ENCODE data around the gene OAS2. TPM values are rescaled to one million over a fixed set of nuclear protein-coding genes. Genes with fewer than 3 reads are reported as not detected.

The OAS2 gene
- total and polyA plus RNA-seq, 5 donors from 2014 or later = 58.2 to 82.2 (median 77.9) TPM

DNA sequence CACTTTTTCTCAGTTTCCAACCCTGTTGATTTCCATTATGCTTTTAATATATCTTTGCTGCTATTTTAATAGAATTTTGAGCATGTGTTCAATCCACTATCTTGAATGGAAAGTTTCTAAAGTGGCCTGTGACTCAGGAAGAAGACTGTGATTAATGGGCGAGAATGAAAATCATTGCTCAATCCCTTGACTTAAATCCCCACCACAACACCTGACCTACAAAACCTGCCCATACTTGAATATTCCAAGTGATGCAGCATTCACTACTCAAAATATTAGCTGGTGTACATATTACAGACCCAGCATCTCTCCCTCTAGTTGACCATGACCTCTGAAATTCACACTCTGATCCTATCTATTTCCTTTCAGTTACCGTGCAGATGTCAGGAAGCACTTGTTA is 41.4 kb upstream of the OAS2 start:
- DNase-seq (no peak), ATAC-seq (ENCODE audit: low read depth in 2 of 2) (no peak)
- Mint-ChIP-seq H3K27ac (peak overlapping the region; percentile 74 to 97 (median 94)), H3K4me3 (peak overlapping the region; percentile 68 to 96 (median 95)), H3K36me3 (peaks cover under 1% of the 10 kb centered on the region), H3K4me1 (peaks cover 17 to 55% (median 28%) of the 10 kb centered on the region in 4 donors), H3K27me3 (no peaks in the 10 kb centered on the region), H3K9me3 (no peaks in the 10 kb centered on the region)
- Histone ChIP-seq H3K4me3 (ENCODE audit: low read depth, low read length) (no peak overlapping the region), H3K36me3 (ENCODE audit: control insufficient read depth, insufficient read depth, low read length) (peaks cover 4% of the 10 kb centered on the region), H3K4me1 (ENCODE audit: control insufficient read depth, insufficient read depth, low read length, poor library complexity, severe bottlenecking) (peaks cover 23% of the 10 kb centered on the region), H3K9me3 (ENCODE audit: control insufficient read depth in 2 of 2, low read length in 2 of 2) (no peaks in the 10 kb centered on the region), H3K27ac (ENCODE audit: insufficient read depth, low read length, poor library complexity, severe bottlenecking) (peak overlapping the region; percentile 84), H3K27me3 (ENCODE audit: control insufficient read depth, insufficient read depth, low read length) (no peaks in the 10 kb centered on the region)

DNA sequence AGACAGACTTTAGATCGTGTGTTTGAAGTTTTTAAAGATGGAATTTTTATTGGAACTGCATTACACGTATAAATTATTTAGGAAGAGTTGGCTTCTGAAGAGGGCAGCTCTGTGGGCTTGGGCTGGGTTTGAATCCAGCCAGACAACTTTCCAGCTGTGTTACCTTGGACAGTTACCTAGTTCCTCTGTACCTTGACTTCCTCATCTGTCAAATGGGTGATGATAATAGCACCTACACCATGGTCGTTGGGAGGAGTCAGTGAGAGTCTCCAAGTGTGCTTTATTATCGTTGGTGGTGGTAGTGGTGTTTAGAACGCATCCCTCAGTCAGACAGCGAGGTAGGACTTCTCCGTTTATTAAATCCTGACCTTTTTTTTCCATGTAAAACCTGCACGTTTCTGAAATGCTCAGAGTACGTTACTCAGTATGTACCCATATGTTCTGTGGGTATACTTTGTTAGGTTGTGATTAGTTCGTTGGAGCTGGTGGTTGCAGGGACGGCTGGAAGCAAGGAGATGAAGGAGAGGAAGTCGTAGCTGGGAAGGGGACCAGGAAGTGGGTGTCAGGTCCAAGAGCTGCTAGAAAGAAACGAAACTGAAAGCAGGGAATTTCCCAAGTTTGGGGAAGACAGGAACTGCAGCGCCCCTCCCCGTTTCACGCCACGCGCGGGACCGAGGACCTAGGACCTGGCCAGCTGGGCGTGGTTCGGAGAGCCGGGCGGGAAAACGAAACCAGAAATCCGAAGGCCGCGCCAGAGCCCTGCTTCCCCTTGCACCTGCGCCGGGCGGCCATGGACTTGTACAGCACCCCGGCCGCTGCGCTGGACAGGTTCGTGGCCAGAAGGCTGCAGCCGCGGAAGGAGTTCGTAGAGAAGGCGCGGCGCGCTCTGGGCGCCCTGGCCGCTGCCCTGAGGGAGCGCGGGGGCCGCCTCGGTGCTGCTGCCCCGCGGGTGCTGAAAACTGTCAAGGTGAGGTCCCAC is 40.3 kb upstream of the OAS2 start, which contains the start of gene OAS3:
Gene OAS3 (plus strand): TSS at position 734 of the 979 bp plus-strand sequence. CDS start 57 bp downstream, at position 791.
- ATAC-seq (ENCODE audit: low read depth in 2 of 2) = peak; percentile 54 to 63
- Histone ChIP-seq H3K4me1 (ENCODE audit: control insufficient read depth, insufficient read depth, low read length, poor library complexity, severe bottlenecking) (peaks cover 23% of the 10 kb centered on the region), H3K36me3 (ENCODE audit: control insufficient read depth, insufficient read depth, low read length) (peaks cover 5% of the 10 kb centered on the region), H3K27ac (ENCODE audit: insufficient read depth, low read length, poor library complexity, severe bottlenecking) (peak within 1 kb of the TSS; percentile 84), H3K9me3 (ENCODE audit: control insufficient read depth in 2 of 2, low read length in 2 of 2) (no peaks in the 10 kb centered on the region), H3K4me3 (ENCODE audit: low read depth, low read length) (peak within 1 kb of the TSS; percentile 93), H3K27me3 (ENCODE audit: control insufficient read depth, insufficient read depth, low read length) (no peaks in the 10 kb centered on the region)
- DNase-seq = peak; percentile 52 to 72 (median 72)
- Mint-ChIP-seq H3K36me3 (peaks cover 4% of the 10 kb centered on the region), H3K9me3 (no peaks in the 10 kb centered on the region), H3K4me1 (peaks cover 17 to 58% (median 28%) of the 10 kb centered on the region in 4 donors), H3K27me3 (no peaks in the 10 kb centered on the region), H3K4me3 (peak within 1 kb of the TSS; percentile 87 to 96 (median 95)), H3K27ac (peak within 1 kb of the TSS; percentile 78 to 98 (median 97))

DNA sequence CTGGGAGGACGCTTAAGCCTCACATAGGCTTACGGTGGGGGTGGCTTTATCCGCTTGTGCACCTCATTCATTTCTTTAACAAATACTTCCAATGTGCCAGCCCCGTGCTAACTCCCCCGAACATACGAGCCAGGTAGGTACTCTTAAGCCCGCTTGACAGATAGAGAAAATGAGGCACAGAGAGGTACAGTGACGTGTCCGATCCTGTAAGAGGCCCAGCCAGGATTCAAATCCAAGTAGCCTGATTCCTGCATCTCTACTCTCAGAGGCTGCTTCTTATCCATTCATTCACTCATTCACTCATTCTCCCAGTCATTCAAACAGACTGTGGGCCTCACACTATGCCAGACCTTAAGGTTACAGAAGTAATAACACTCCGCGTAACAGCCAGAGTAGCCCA is 39.6 kb upstream of the OAS2 start:
- Histone ChIP-seq H3K27ac (ENCODE audit: insufficient read depth, low read length, poor library complexity, severe bottlenecking) (peak overlapping the region; percentile 84), H3K4me1 (ENCODE audit: control insufficient read depth, insufficient read depth, low read length, poor library complexity, severe bottlenecking) (peaks cover 23% of the 10 kb centered on the region), H3K36me3 (ENCODE audit: control insufficient read depth, insufficient read depth, low read length) (peaks cover 5% of the 10 kb centered on the region), H3K27me3 (ENCODE audit: control insufficient read depth, insufficient read depth, low read length) (no peaks in the 10 kb centered on the region), H3K4me3 (ENCODE audit: low read depth, low read length) (peak overlapping the region; percentile 93), H3K9me3 (ENCODE audit: control insufficient read depth in 2 of 2, low read length in 2 of 2) (no peaks in the 10 kb centered on the region)
- ATAC-seq (ENCODE audit: low read depth in 2 of 2) = no peak
- Mint-ChIP-seq H3K27ac (peak overlapping the region; percentile 78 to 98 (median 97)), H3K4me1 (peaks cover 17 to 58% (median 28%) of the 10 kb centered on the region in 4 donors), H3K4me3 (peak overlapping the region; percentile 87 to 96 (median 95)), H3K36me3 (peaks cover 4% of the 10 kb centered on the region), H3K9me3 (no peaks in the 10 kb centered on the region), H3K27me3 (no peaks in the 10 kb centered on the region)
- DNase-seq = no peak

DNA sequence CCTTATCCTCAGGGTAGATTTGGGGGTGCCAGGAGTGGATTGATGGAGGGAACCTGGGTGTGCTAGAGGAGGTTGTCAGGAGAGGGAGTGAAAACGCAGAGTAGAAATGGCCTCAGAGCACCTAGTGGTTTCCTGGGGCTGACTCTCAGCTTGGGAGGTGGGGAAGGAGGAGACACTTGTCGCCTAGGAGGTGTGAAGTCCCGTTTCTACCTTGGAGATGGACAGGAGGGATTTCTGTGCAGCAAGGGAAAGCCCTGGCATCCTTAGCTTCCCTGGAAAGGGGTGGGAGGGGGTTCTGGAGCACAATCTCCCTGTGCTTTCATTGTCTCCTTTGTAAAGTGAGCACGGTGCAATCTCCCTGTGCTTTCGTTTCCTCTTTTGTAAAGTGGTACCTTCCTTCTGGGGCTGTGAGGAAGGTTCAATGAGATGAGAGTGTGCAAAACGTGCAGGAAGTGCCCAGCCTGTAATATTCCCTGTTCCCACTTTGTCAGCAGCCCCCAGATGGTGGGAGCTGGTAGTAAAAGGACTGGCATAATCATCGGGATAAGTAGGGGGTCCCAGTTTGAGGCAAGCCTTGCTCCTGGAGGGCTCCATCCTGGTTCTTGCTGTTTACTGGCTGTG is 38.4 kb upstream of the OAS2 start:
- Mint-ChIP-seq H3K9me3 (no peaks in the 10 kb centered on the region), H3K4me3 (peak overlapping the region; percentile 87 to 96 (median 95)), H3K36me3 (peaks cover 12% of the 10 kb centered on the region), H3K27ac (peak overlapping the region; percentile 79 to 97 (median 97)), H3K27me3 (no peaks in the 10 kb centered on the region), H3K4me1 (peaks cover 17 to 65% (median 28%) of the 10 kb centered on the region in 4 donors)
- Histone ChIP-seq H3K4me1 (ENCODE audit: control insufficient read depth, insufficient read depth, low read length, poor library complexity, severe bottlenecking) (peaks cover 23% of the 10 kb centered on the region), H3K27me3 (ENCODE audit: control insufficient read depth, insufficient read depth, low read length) (no peaks in the 10 kb centered on the region), H3K36me3 (ENCODE audit: control insufficient read depth, insufficient read depth, low read length) (peaks cover 12% of the 10 kb centered on the region), H3K27ac (ENCODE audit: insufficient read depth, low read length, poor library complexity, severe bottlenecking) (peak overlapping the region; percentile 42), H3K9me3 (ENCODE audit: control insufficient read depth in 2 of 2, low read length in 2 of 2) (no peaks in the 10 kb centered on the region), H3K4me3 (ENCODE audit: low read depth, low read length) (peak overlapping the region; percentile 93)
- ATAC-seq (ENCODE audit: low read depth in 2 of 2) (peak; percentile 10 to 35), DNase-seq (peak in 1 of 3 donors; percentile 54)

DNA sequence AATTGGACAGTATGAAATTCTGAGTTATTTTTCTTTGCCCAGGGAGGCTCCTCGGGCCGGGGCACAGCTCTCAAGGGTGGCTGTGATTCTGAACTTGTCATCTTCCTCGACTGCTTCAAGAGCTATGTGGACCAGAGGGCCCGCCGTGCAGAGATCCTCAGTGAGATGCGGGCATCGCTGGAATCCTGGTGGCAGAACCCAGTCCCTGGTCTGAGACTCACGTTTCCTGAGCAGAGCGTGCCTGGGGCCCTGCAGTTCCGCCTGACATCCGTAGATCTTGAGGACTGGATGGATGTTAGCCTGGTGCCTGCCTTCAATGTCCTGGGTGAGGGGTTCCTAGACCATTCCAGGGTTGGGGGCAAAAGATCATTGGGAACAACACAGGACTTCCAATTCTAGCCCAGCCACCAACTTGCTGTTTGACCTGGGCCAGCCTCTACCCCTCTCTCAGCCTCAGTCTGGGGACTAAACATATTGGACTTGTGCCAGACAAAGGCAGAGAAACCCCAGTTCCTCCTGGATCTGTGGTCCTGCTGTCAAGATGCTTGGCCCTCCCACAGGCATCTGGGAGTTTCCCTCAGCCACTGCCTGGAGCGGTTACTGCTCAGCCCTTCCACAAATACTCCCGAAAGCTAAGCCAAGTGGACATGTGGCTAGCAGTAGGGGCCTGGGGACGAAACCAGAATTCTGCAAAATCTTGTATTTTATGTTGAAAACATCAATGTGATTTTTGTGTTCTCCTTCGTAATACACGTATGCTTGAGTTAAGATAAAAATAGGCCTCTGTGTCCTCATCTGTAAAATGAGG is 36.6 kb upstream of the OAS2 start:
- Histone ChIP-seq H3K36me3 (ENCODE audit: control insufficient read depth, insufficient read depth, low read length) (peaks cover 24% of the 10 kb centered on the region), H3K27me3 (ENCODE audit: control insufficient read depth, insufficient read depth, low read length) (no peaks in the 10 kb centered on the region), H3K4me1 (ENCODE audit: control insufficient read depth, insufficient read depth, low read length, poor library complexity, severe bottlenecking) (peaks cover 23% of the 10 kb centered on the region), H3K9me3 (ENCODE audit: control insufficient read depth in 2 of 2, low read length in 2 of 2) (no peaks in the 10 kb centered on the region), H3K4me3 (ENCODE audit: low read depth, low read length) (no peak overlapping the region), H3K27ac (ENCODE audit: insufficient read depth, low read length, poor library complexity, severe bottlenecking) (no peak overlapping the region)
- Mint-ChIP-seq H3K4me1 (peaks cover 17 to 55% (median 29%) of the 10 kb centered on the region in 4 donors), H3K27ac (peak overlapping the region in 1 of 3 donors; percentile 14), H3K9me3 (no peaks in the 10 kb centered on the region), H3K36me3 (peaks cover 23% of the 10 kb centered on the region), H3K27me3 (no peaks in the 10 kb centered on the region), H3K4me3 (peak overlapping the region in 1 of 4 donors; percentile 32)
- ATAC-seq (ENCODE audit: low read depth in 2 of 2) = no peak
- no peak for DNase-seq

DNA sequence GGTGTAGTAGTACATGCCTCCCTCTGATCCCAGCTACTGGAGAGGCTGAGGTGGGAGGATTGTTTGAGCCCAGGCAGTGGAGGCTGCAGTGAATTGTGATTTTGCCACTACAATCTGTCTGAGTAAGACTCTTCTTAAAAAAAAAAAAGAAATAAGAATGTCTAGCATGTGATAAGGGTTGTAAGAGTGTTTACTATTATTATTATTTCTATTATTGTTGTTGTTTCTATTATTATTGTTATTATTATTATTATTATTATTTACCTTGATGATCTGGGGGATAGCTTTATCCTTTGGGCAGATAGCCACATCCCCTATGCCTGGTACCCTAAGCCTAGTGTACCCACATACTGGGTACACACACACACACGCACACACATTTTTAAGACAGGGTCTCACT is 35.7 kb upstream of the OAS2 start:
- peaks cover 32% of the 10 kb centered on the region for H3K36me3 ChIP-seq (ENCODE audit: control insufficient read depth, insufficient read depth, low read length)
- no peaks in the 10 kb centered on the region for H3K27me3 ChIP-seq (ENCODE audit: control insufficient read depth, insufficient read depth, low read length)
- H3K36me3 Mint-ChIP-seq = peaks cover 32% of the 10 kb centered on the region
- no peak for DNase-seq
- ATAC-seq (ENCODE audit: low read depth in 2 of 2) = no peak
- H3K27ac ChIP-seq (ENCODE audit: insufficient read depth, low read length, poor library complexity, severe bottlenecking) = no peak overlapping the region
- peaks cover 17 to 46% (median 24%) of the 10 kb centered on the region in 4 donors for H3K4me1 Mint-ChIP-seq
- H3K4me3 Mint-ChIP-seq = no peak overlapping the region
- no peaks in the 10 kb centered on the region for H3K9me3 ChIP-seq (ENCODE audit: control insufficient read depth in 2 of 2, low read length in 2 of 2)
- H3K27me3 Mint-ChIP-seq = no peaks in the 10 kb centered on the region
- peaks cover 0 to 2% (median 0%) of the 10 kb centered on the region in 7 donors for H3K9me3 Mint-ChIP-seq
- no peak overlapping the region for H3K4me3 ChIP-seq (ENCODE audit: low read depth, low read length)
- H3K4me1 ChIP-seq (ENCODE audit: control insufficient read depth, insufficient read depth, low read length, poor library complexity, severe bottlenecking) = peaks cover 23% of the 10 kb centered on the region
- H3K27ac Mint-ChIP-seq = no peak overlapping the region
